Sigmoid colon (tissue), 7 donors: ENCODE results near the gene INHBE. TPM values are rescaled to one million over a fixed set of nuclear protein-coding genes. Genes with fewer than 3 reads are reported as not detected.
A peak's percentile ranks its signal among the peaks of the same experiment; 100 is the strongest.

Experiments
- DNase-seq: peaks from one replicate; pipeline ENCODE4 v3.0.0-alpha.2; 2019
- H3K27ac ChIP-seq, 4 donors: fragments of 200-600 bp; sonication (generic); one replicate each; pipeline ENCODE4 v1.5.1; 2016 to 2019; ENCODE audit warnings: mild to moderate bottlenecking in 1 of 4
- H3K27me3 ChIP-seq, 3 donors: fragments of 200-600 bp; sonication (generic); one replicate each; pipeline ENCODE4 v1.5.1; 2019; ENCODE audit warnings: mild to moderate bottlenecking in 1 of 3
- H3K36me3 ChIP-seq, 4 donors: fragments of 200-600 bp; sonication (generic); one replicate each; pipeline ENCODE4 v1.5.1; 2016 to 2019
- H3K4me1 ChIP-seq, 4 donors: fragments of 200-600 bp; sonication (generic); one replicate each; pipeline ENCODE4 v1.5.1; 2017 to 2019
- H3K4me3 ChIP-seq, 4 donors: fragments of 200-600 bp; sonication (generic); one replicate each; pipeline ENCODE4 v1.5.1; 2017 to 2019; ENCODE audit warnings: mild to moderate bottlenecking in 2 of 4, moderate library complexity in 1 of 4
- H3K9me3 ChIP-seq, 4 donors: fragments of 200-600 bp in 3 of 4; sonication (generic) in 3 of 4; one replicate each; pipeline versions ENCODE4 v1.5.1 to v1.6.1; 2013 to 2019
- EP300 ChIP-seq, 4 donors: sonication (generic); formaldehyde crosslinking; IDR thresholded peaks; one replicate each; pipeline ENCODE4 v1.6.1; 2017; ENCODE audit warnings: antibody characterized with exemption in 4 of 4
- POLR2A ChIP-seq, 2 donors: fragments of 450-650 bp; IDR thresholded peaks; one replicate each; pipeline ENCODE4 v1.6.1; 2016; ENCODE audit warnings: antibody characterized with exemption in 2 of 2, mild to moderate bottlenecking in 2 of 2, moderate library complexity in 2 of 2
- POLR2AphosphoS5 ChIP-seq, 4 donors: sonication (generic); formaldehyde crosslinking; IDR thresholded peaks; one replicate each; pipeline ENCODE4 v1.6.1; 2017; ENCODE audit warnings: antibody characterized with exemption in 4 of 4
- WGBS, 2 donors: extraction: QIAGEN DNeasy Blood & Tissue Kit; methylation state at CpG; one replicate each; pipeline ENCODE4 v1.1.7; 2013; 5-methylcytosine and 5-hydroxymethylcytosine counted together
- intact Hi-C: fragments of 100-400 bp; cut with DNase I; formaldehyde crosslinking; loops from one replicate; pipeline ENCODE4 v1.15.1; 2023
- polyA plus RNA-seq, 3 donors: library from polyadenylated mRNA; stranded (reverse); fragments of 200-250 nt; gene quantifications; one replicate each; pipeline ENCODE4 v1.2.3, GENCODE V29; 2013
- total RNA-seq, 4 donors: library from RNA; depleted of rRNA; stranded (reverse); fragments of >200 nt; gene quantifications; one replicate each; pipeline ENCODE4 v1.1.0, GENCODE V29; 2016
- TF ChIP-seq, protein P1 (sequence below), 4 experiments: fragments of 450-650 bp in 3 of 4; fragments of 200-600 bp in 1 of 4; IDR thresholded peaks; one replicate each; pipeline ENCODE4 v1.5.1; 2016 to 2019; ENCODE audit warnings: antibody characterized with exemption in 4 of 4, mild to moderate bottlenecking in 3 of 4, moderate library complexity in 2 of 4
- donor health status: healthy with polysubstance abuse.
- donor health status: Bipolar disorder and iron deficiency.
- donor health status: healthy.

The INHBE gene
- total and polyA plus RNA-seq, 7 donors = 0.09 to 0.36 TPM; not detected in 5

DNA sequence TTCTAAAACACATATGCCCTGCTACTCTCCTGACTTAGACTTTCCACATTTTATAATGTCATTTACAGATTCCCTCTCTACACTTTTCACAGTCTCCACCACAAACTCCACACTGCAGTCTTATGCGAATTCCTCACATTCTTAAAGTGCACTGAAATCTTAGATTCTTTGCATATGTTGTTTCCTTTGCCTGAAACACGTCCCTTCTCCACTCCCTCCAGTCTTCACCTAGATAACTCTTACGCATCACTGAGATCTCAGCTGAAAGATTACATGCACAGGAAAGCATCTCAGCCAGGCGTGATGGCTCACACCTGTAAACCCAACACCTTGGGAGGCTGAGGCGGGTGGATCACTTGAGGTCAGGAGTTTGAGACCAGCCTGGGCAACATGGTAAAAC, 28.4 kb downstream of the INHBE start:
- TF ChIP-seq, protein P1, sequence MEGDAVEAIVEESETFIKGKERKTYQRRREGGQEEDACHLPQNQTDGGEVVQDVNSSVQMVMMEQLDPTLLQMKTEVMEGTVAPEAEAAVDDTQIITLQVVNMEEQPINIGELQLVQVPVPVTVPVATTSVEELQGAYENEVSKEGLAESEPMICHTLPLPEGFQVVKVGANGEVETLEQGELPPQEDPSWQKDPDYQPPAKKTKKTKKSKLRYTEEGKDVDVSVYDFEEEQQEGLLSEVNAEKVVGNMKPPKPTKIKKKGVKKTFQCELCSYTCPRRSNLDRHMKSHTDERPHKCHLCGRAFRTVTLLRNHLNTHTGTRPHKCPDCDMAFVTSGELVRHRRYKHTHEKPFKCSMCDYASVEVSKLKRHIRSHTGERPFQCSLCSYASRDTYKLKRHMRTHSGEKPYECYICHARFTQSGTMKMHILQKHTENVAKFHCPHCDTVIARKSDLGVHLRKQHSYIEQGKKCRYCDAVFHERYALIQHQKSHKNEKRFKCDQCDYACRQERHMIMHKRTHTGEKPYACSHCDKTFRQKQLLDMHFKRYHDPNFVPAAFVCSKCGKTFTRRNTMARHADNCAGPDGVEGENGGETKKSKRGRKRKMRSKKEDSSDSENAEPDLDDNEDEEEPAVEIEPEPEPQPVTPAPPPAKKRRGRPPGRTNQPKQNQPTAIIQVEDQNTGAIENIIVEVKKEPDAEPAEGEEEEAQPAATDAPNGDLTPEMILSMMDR (IDR thresholded peaks at IDR 0.05) = no peak
- TF ChIP-seq POLR2AphosphoS5 (IDR thresholded peaks at IDR 0.05) (no peak), EP300 (IDR thresholded peaks at IDR 0.05) (no peak), POLR2A (IDR thresholded peaks at IDR 0.05) (no peak)
- WGBS, 2 donors = 63 to 67% methylated on average over 5 of the region's 5 CpGs

DNA sequence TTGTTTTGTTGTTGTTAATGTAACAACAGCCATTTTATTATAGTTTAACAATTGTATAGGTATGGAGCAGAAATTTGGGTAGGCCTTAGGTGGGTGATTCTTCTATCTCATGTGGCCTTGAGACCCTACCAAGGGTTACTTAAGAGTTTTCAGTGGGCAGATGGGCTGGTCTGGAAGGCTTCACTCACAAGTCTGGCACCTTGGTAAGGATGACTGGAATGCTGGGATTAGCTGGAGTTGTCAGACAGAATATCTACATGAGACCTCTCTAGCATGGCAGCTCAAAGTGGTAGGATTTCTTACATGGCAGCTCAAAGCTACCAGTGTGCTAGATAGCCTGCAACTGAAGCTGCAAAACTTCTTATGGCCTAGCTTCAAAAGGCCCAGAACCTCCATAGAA, 30.6 kb downstream of the INHBE start:
- H3K27ac ChIP-seq = no peak overlapping the region
- no peak for TF ChIP-seq EP300 (IDR thresholded peaks at IDR 0.05)
- TF ChIP-seq POLR2A (IDR thresholded peaks at IDR 0.05) = no peak
- TF ChIP-seq, protein P1 (IDR thresholded peaks at IDR 0.05) = no peak
- no peak for TF ChIP-seq POLR2AphosphoS5 (IDR thresholded peaks at IDR 0.05)
- DNase-seq = no peak
- no peak overlapping the region for H3K4me3 ChIP-seq
- H3K27me3 ChIP-seq = peaks cover 0 to 7% (median 0%) of the 10 kb centered on the region in 3 donors
- peaks cover 6 to 17% (median 12%) of the 10 kb centered on the region in 4 donors for H3K36me3 ChIP-seq
- peaks cover 0 to 22% (median 13%) of the 10 kb centered on the region in 4 donors for H3K4me1 ChIP-seq
- intact Hi-C loops = loop anchor here (2.0 to 5.0 kb wide), 2 partner anchors 23 to 37 kb away; partner anchors contain the start of genes DDIT3 and MBD6
- no peaks in the 10 kb centered on the region for H3K9me3 ChIP-seq

More for the DNA sequence above, 28.4 kb downstream of the INHBE start:
- Histone ChIP-seq H3K27me3 (peaks cover 0 to 10% (median 0%) of the 10 kb centered on the region in 3 donors), H3K9me3 (no peaks in the 10 kb centered on the region), H3K27ac (no peak overlapping the region), H3K4me1 (peaks cover 0 to 8% (median 1%) of the 10 kb centered on the region in 4 donors), H3K4me3 (no peak overlapping the region), H3K36me3 (no peaks in the 10 kb centered on the region)
- DNase-seq = no peak
- intact Hi-C loops = no loop called here

DNA sequence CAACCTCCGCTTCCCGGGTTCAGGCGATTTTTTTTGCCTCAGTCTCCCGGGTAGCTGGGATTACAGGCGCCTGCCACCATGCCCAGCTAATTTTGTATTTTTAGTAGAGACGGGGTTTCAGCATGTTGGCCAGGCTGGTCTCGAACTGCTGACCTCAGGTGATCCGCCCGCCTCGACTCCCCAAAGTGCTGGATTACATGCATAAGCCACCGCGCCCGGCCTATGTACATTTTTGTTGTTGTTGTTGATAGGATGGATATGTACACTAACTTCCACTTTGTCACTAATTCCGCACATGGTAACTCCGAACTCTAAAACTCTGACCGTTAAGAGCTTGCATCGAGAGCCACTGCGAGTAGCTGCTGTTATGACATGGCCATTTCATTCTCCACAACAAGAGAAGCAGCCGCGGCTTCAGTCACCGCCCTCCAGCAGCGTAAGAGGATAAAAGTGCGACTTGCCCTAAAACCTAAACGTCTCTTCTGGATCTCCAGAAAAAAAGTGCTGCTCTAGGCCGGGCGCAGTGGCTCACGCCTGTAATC, 32.0 kb downstream of the INHBE start:
- Histone ChIP-seq H3K4me3 (peak overlapping the region; percentile 80 to 97 (median 92)), H3K27ac (peak overlapping the region in 3 of 4 donors; percentile 81 to 87 (median 87)), H3K4me1 (peaks cover 0 to 22% (median 13%) of the 10 kb centered on the region in 4 donors), H3K27me3 (no peaks in the 10 kb centered on the region), H3K36me3 (peaks cover 19 to 31% (median 22%) of the 10 kb centered on the region in 4 donors), H3K9me3 (no peaks in the 10 kb centered on the region)
- WGBS, 2 donors = 81 to 90% methylated on average over 27 of the region's 27 CpGs
- intact Hi-C loops = loop anchor here (2.0 to 5.0 kb wide), 2 partner anchors 24 to 35 kb away; partner anchors contain the start of genes DDIT3 and MBD6
- no peak for DNase-seq
- TF ChIP-seq, protein P1 (IDR thresholded peaks at IDR 0.05) = no peak
- TF ChIP-seq EP300 (IDR thresholded peaks at IDR 0.05) (no peak), POLR2A (IDR thresholded peaks at IDR 0.05) (no peak), POLR2AphosphoS5 (IDR thresholded peaks at IDR 0.05) (no peak)

DNA sequence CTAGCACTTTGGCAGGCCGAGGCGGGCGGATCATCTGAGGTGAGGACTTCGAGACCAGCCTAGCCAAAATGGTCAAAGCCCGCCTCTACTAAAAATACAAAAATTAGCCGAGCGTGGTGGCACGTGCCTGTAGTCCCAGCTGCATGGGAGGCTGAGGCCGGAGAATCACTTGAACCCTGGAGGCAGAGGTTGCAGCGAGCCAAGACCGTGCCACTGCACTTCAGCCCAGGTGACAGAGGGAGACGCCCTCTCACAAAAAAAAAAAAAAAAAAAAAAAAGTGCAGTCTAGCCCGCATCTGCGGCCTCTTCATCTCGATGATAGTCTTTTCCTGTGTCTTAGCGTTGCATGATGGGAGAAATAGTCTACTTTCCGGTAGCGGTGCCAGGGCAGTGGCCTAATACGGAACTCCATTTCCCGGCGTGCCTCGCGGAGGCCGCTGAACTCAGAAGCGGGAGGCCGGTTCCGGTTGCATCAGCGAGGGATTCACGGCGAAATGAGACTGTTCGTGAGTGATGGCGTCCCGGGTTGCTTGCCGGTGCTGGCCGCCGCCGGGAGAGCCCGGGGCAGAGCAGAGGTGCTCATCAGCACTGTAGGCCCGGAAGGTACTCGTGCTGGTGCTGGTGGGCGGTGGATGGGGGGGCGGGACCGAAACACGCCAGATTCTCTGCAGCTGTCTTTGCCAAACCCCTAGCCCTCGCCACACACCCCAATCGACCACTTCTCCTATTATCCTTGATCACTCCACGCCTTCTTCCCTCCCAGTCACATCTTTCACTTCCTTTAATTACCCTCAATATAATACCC, 32.7 kb downstream of the INHBE start, which contains the start of gene MARS1:
MARS1 (plus strand) TSS at position 472 of the 805 bp plus-strand sequence; CDS start at position 495, 23 bp downstream.
- intact Hi-C loops = loop anchor here (2.0 to 5.0 kb wide), 2 partner anchors 25 to 35 kb away; partner anchors contain the start of genes DDIT3 and MBD6
- Histone ChIP-seq H3K4me1 (peaks cover 0 to 22% (median 13%) of the 10 kb centered on the region in 4 donors), H3K4me3 (peak within 1 kb of the TSS; percentile 80 to 97 (median 92)), H3K27ac (peak within 1 kb of the TSS; percentile 81 to 87 (median 86)), H3K36me3 (peaks cover 19 to 38% (median 22%) of the 10 kb centered on the region in 4 donors), H3K27me3 (no peaks in the 10 kb centered on the region), H3K9me3 (no peaks in the 10 kb centered on the region)
- TF ChIP-seq, protein P1 (IDR thresholded peaks at IDR 0.05) = no peak
- TF ChIP-seq EP300 (IDR thresholded peaks at IDR 0.05) = peak in 1 of 4 donors; percentile 83
- TF ChIP-seq POLR2A (IDR thresholded peaks at IDR 0.05) = peak; percentile 47 to 65
- peak; percentile 76 to 93 (median 88) for TF ChIP-seq POLR2AphosphoS5 (IDR thresholded peaks at IDR 0.05)
- 5 to 9% methylated on average over 47 of the region's 47 CpGs for WGBS, 2 donors
- DNase-seq = peak; percentile 98
